Measurements from ENCODE around the gene ARAP3. TPM values are rescaled to one million over a fixed set of nuclear protein-coding genes. Genes with fewer than 3 reads are reported as not detected.

ARAP3 gene
- total and polyA plus RNA-seq, 9 of the 15 experiments (the other 6 are each of a cell fraction or from before 2014, with no cell fraction given), result 0.83 to 25.7 (median 6.4) TPM

- TF ChIP-seq ZBTB7A (IDR thresholded peaks at IDR 0.05; ENCODE audit: borderline replicate concordance, control insufficient read depth, low read depth, low read length) (no peak), FOXP1 (CRISPR knock-in tag; IDR thresholded peaks at IDR 0.05) (no peak), THRA (IDR thresholded peaks at IDR 0.05) (no peak), CXXC5 (CRISPR knock-in tag; IDR thresholded peaks at IDR 0.05) (no peak), CEBPB (tag; IDR thresholded peaks at IDR 0.05) (0 out of 2 replicates have a peak, but pooled peaks have one; percentile 17), ZNF239 (CRISPR knock-in tag; IDR thresholded peaks at IDR 0.05) (no peak), ZNF695 (CRISPR knock-in tag; IDR thresholded peaks at IDR 0.05) (no peak), BCOR (IDR thresholded peaks at IDR 0.05) (no peak), TCF7L2 (IDR thresholded peaks at IDR 0.05; ENCODE audit: low read depth, low read length) (no peak), GABPA (tag; conservative IDR thresholded peaks at IDR 0.05; ENCODE audit: low read depth) (no peak), ARID3B (CRISPR knock-in tag; IDR thresholded peaks at IDR 0.05; ENCODE audit: borderline replicate concordance) (no peak), ZNF79 (CRISPR knock-in tag; IDR thresholded peaks at IDR 0.05; ENCODE audit: low read depth) (no peak), TBP (optimal IDR thresholded peaks at IDR 0.05; ENCODE audit: low read depth, low read length) (no peak), ZNF274 (IDR thresholded peaks at IDR 0.05; ENCODE audit: borderline replicate concordance, low read depth, low read length) (no peak), ZNF655 (CRISPR knock-in tag; IDR thresholded peaks at IDR 0.05) (no peak), FOS (IDR thresholded peaks at IDR 0.05; ENCODE audit: extremely low read depth, insufficient read length) (no peak), JUN (IDR thresholded peaks at IDR 0.05; ENCODE audit: borderline replicate concordance, low read depth, low read length) (no peak), JUN (CRISPR knock-in tag; IDR thresholded peaks at IDR 0.05; ENCODE audit: borderline replicate concordance) (no peak), TFAM (CRISPR knock-in tag; conservative IDR thresholded peaks at IDR 0.05) (no peak), E2F5 (CRISPR knock-in tag; IDR thresholded peaks at IDR 0.05) (no peak), KDM4B (IDR thresholded peaks at IDR 0.05; ENCODE audit: borderline replicate concordance in 2 of 2, low read depth in 1 of 2) (no peak), NCOR1 (IDR thresholded peaks at IDR 0.05) (no peak), IRF2 (CRISPR knock-in tag; IDR thresholded peaks at IDR 0.05) (no peak)
- TF ChIP-seq, protein P1, sequence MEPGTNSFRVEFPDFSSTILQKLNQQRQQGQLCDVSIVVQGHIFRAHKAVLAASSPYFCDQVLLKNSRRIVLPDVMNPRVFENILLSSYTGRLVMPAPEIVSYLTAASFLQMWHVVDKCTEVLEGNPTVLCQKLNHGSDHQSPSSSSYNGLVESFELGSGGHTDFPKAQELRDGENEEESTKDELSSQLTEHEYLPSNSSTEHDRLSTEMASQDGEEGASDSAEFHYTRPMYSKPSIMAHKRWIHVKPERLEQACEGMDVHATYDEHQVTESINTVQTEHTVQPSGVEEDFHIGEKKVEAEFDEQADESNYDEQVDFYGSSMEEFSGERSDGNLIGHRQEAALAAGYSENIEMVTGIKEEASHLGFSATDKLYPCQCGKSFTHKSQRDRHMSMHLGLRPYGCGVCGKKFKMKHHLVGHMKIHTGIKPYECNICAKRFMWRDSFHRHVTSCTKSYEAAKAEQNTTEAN (CRISPR knock-in tag; IDR thresholded peaks at IDR 0.05), result no peak
These were observed 40.3 kb downstream of the ARAP3 start (continued) for GRCh38 chr5:141641634-141642267.

Data from K562 (cell line).